AG04450 (cell line): ENCODE data around the gene STK38L. TPM values are rescaled to one million over a fixed set of nuclear protein-coding genes. Genes with fewer than 3 reads are reported as not detected.

Source experiments
- CTCF ChIA-PET: fragments of 300-600, 350-600 bp; formaldehyde crosslinking; extraction: SDS; loops from one replicate; lab custom pipeline; 2022; ENCODE audit warnings: antibody characterized with exemption, inconsistent platforms; lab: Charles Lee
- POLR2A ChIA-PET: fragments of 350-600 bp; formaldehyde crosslinking; extraction: SDS; loops from one replicate; lab custom pipeline; 2021; ENCODE audit warnings: antibody characterized with exemption, inconsistent platforms; lab: Yijun Ruan, JAX
- DNase-seq: peaks from one replicate; pipeline ENCODE4 v3.0.0-alpha.2; 2011; ENCODE audit warnings: low read depth, low spot score
- H3K27ac ChIP-seq: one replicate; pipeline ENCODE4 v1.5.1; 2012; ENCODE audit warnings: low read depth, low read length, control low read depth
- H3K27me3 ChIP-seq: one replicate; pipeline ENCODE4 v1.6.0; 2012; ENCODE audit warnings: low read length; ENCODE audit not compliant: control insufficient read depth, insufficient read depth
- H3K4me3 ChIP-seq: 2 replicates; pipeline ENCODE4 v1.5.1; 2011; ENCODE audit warnings: mild to moderate bottlenecking, low read depth, low read length, control low read depth
- H3K9me3 ChIP-seq: 2 replicates; pipeline ENCODE4 v1.5.1; 2012; ENCODE audit warnings: low read length; ENCODE audit not compliant: control insufficient read depth, insufficient read depth
- polyA minus RNA-seq: library from RNA; depleted of rRNA, polyadenylated mRNA; stranded (reverse); fragments of >200 nt; gene quantifications from 2 replicates; pipeline ENCODE4 v1.2.3, GENCODE V29; 2011; rRNA and poly(A)+ RNA removed
- polyA plus RNA-seq: library from polyadenylated mRNA; depleted of rRNA; stranded (reverse); fragments of >200 nt; gene quantifications from 2 replicates; pipeline ENCODE4 v1.2.3, GENCODE V29; 2011; rRNA removed
- TF ChIP-seq, protein P1 (sequence below): IDR thresholded peaks from 2 replicates; pipeline ENCODE4 v1.5.1; 2011; ENCODE audit warnings: low read depth, low read length, control low read depth, inconsistent platforms

Gene STK38L
- polyA plus RNA-seq, result 11.9 and 18.4 TPM in 2 replicates
- 8.2 and 14.6 TPM in 2 replicates for polyA minus RNA-seq

DNA sequence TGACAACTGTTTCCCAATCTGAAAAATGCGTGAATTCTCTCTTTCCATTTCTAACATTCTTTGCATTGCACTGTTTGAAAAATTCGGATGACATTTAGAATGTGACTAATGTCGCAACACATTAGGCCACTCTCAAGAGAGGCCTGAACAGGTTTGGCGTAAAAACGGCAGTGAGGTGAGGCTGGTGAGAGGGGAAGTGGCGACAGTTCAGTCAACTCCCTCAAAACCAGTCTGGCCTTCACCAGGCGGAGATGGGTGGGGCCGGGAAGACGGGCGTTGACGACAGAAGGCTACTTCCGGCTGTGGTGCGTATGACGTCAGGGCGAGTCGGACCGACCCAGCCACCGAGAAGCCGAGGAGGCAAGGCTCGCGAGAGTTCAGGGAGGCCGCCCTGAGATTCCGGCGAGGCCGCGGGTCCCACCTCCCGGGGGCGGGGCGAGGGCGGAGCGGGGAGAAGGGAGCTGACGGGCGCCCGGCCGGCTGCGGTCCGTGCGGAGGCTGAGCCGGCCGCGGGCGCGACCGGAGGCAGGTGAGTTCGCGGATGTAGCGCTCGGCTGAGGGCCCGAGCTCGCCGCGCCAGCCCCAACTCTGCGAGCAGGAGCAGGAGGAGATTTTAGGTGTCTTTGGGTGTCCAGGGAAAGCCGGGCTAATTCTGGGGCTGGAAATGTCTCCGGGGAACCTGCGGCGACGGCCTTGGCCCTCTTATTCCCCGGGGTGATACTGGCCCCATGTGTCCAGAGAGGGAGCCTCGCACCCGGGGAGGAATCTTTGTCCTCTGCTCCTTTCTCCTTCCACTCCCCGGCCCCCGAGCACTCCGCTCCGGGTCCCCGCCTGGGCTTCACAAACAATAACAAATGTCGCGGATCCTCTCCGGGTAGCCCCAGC lies at the start of gene STK38L:
TSS of gene STK38L (plus strand) at position 483 of the 885 bp plus-strand sequence. CDS start 53,435 bp downstream, outside the sequence.
- peak within 1 kb of the TSS; percentile 87 for H3K27ac ChIP-seq
- no peaks in the 10 kb centered on the region for H3K27me3 ChIP-seq
- TF ChIP-seq, protein P1, sequence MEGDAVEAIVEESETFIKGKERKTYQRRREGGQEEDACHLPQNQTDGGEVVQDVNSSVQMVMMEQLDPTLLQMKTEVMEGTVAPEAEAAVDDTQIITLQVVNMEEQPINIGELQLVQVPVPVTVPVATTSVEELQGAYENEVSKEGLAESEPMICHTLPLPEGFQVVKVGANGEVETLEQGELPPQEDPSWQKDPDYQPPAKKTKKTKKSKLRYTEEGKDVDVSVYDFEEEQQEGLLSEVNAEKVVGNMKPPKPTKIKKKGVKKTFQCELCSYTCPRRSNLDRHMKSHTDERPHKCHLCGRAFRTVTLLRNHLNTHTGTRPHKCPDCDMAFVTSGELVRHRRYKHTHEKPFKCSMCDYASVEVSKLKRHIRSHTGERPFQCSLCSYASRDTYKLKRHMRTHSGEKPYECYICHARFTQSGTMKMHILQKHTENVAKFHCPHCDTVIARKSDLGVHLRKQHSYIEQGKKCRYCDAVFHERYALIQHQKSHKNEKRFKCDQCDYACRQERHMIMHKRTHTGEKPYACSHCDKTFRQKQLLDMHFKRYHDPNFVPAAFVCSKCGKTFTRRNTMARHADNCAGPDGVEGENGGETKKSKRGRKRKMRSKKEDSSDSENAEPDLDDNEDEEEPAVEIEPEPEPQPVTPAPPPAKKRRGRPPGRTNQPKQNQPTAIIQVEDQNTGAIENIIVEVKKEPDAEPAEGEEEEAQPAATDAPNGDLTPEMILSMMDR, result peak; percentile 39
- H3K4me3 ChIP-seq, result peak within 1 kb of the TSS; percentile 76
- CTCF ChIA-PET, result interaction anchor here (1.0 to 2.5 kb wide), 2 partner anchors 63 to 228 kb away, joined by 4 to 13 read pairs; no protein-coding TSS in a partner anchor
- peaks cover 2% of the 10 kb centered on the region; the same call in 1 of the 2 replicates for H3K9me3 ChIP-seq
- DNase-seq, result peak; percentile 80
- POLR2A ChIA-PET, result interaction anchor here (0.7 to 1.7 kb wide), 6 partner anchors 34 to 222 kb away, joined by 3 to 9 read pairs (median 3); partner anchors contain the start of gene MED21

GRCh38 chr12:27194644-27195043 lies 49.4 kb upstream of the STK38L start:
- no peak overlapping the region for H3K27ac ChIP-seq
- DNase-seq, result no peak
- ChIA-PET POLR2A (interaction anchor here (0.5 to 1.9 kb wide), 2 partner anchors 25 to 50 kb away, joined by 3 to 9 read pairs; partner anchors contain the start of gene STK38L), CTCF (no interaction called here)
- no peaks in the 10 kb centered on the region for H3K9me3 ChIP-seq
- H3K4me3 ChIP-seq, result no peak overlapping the region
- TF ChIP-seq, protein P1, result no peak
- no peaks in the 10 kb centered on the region for H3K27me3 ChIP-seq

GRCh38 chr12:27198036-27198435 lies 46.0 kb upstream of the STK38L start:
- Histone ChIP-seq H3K9me3 (no peaks in the 10 kb centered on the region), H3K4me3 (no peak overlapping the region), H3K27ac (no peak overlapping the region), H3K27me3 (no peaks in the 10 kb centered on the region)
- ChIA-PET CTCF (no interaction called here), POLR2A (no interaction called here)
- TF ChIP-seq, protein P1, result no peak
- no peak for DNase-seq

DNA sequence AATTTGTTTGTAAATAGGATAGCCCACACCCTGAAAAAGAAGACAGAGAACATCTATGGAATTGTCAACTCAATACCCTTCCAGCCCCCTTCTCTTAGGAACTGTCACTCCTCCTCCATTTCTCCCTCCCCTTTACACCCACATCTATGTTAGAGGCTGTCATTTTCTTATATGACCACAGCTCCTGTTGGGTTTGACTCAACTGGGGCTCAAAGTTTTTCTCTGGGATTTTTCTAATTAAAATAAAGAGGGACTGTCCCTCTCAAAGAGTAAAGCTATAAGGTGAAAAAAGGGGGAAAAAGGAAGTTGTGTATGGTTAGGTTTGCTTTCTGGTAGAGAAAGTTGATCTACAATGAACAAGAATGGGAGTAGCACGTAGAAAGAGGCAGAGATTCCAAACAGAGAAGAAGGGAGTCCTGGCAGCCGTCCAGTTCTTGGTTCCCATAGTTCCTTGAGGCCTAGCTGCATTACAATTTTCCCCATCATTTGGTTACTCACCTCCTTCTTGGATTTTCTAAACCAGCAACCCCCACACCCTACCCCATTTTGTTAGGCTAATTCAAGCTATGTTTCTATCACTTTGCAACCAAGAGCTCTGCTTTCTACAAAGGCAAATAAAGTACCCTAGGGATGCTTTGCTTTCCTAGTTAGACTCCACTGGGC lies 44.3 kb upstream of the STK38L start:
- TF ChIP-seq, protein P1, result no peak
- Histone ChIP-seq H3K9me3 (no peaks in the 10 kb centered on the region), H3K27me3 (no peaks in the 10 kb centered on the region), H3K27ac (no peak overlapping the region), H3K4me3 (no peak overlapping the region)
- CTCF ChIA-PET, result no interaction called here
- POLR2A ChIA-PET, result no interaction called here
- no peak for DNase-seq
